ENCODE results near the gene DBF4. TPM values are rescaled to one million over a fixed set of nuclear protein-coding genes. Genes with fewer than 3 reads are reported as not detected.

The DBF4 gene
- total and polyA plus RNA-seq, 2 of the 13 experiments (the other 11 are each of a cell fraction or from before 2014, with no cell fraction given), result 5.0 to 64.4 TPM

DNA sequence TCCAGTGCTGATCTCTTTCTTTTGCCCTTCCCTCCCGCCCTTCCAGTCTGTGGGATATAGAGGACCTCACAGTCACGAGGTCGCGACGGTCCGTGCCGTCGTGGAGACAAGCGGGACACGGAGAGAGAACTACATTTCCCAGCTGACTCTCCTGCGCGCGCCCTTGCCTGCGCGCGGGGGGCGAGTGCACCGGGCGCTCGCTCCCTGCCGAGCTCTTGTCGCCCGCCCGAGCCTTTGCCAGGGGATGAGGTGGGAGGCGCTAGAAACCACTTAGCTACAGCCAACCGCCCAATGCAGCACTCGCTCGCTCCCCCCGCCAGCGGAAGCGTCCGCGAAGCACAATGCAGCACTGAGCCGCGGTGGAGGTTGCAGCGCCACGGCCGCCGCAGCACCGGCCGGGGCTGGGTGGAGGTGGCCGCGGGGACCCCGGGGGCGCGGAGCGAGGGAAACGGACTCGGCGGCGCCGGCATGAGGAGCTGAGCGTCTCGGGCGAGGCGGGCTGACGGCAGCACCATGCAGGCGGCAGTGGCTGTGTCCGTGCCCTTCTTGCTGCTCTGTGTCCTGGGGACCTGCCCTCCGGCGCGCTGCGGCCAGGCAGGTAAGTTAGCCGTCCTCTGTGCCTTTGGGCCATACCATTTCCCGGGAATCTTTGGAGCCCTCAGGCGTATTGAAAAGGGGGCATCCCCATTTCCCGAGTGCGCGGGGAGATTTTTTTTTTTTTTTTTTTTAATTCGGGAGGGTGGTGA lies 57.8 kb downstream of the DBF4 start, which contains the start of gene ADAM22 (continued):
- TF ChIP-seq, protein P1, sequence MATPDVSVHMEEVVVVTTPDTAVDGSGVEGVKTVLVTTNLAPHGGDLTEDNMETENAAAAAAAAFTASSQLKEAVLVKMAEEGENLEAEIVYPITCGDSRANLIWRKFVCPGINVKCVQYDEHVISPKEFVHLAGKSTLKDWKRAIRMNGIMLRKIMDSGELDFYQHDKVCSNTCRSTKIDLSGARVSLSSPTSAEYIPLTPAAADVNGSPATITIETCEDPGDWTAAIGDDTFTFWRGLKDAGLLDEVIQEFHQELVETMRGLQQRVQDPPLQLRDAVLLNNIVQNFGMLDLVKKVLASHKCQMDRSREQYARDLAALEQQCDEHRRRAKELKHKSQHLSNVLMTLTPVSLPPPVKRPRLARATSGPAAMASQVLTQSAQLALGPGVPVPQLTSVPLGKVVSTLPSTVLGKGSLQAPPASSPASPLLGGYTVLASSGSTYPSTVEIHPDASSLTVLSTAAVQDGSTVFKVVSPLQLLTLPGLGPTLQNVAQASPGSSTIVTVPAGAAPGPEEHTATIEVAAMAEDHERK (CRISPR knock-in tag; IDR thresholded peaks at IDR 0.05; ENCODE audit: low read depth), result peak; percentile 58; the same call in 1 of the 2 replicates
- TF ChIP-seq ZNF207 (IDR thresholded peaks at IDR 0.05; ENCODE audit: borderline replicate concordance), result no peak
- TF ChIP-seq ARNTL (CRISPR knock-in tag; IDR thresholded peaks at IDR 0.05), result 0 out of 2 replicates have a peak, but pooled peaks have one; percentile 6
- peak; percentile 75 for TF ChIP-seq ERF (CRISPR knock-in tag; IDR thresholded peaks at IDR 0.05)
- TF ChIP-seq TBX3 (IDR thresholded peaks at IDR 0.05; ENCODE audit: borderline replicate concordance), result 0 out of 2 replicates have a peak, but pooled peaks have one; percentile 12
- TF ChIP-seq KDM2A (CRISPR knock-in tag; IDR thresholded peaks at IDR 0.05; ENCODE audit: borderline replicate concordance, low read depth), result peak; percentile 57; the same call in 1 of the 2 replicates
- peak; percentile 58; the same call in 1 of the 3 replicates for TF ChIP-seq MXI1 (IDR thresholded peaks at IDR 0.05; ENCODE audit: borderline replicate concordance, low read depth, low read length)
- TF ChIP-seq, protein P2, sequence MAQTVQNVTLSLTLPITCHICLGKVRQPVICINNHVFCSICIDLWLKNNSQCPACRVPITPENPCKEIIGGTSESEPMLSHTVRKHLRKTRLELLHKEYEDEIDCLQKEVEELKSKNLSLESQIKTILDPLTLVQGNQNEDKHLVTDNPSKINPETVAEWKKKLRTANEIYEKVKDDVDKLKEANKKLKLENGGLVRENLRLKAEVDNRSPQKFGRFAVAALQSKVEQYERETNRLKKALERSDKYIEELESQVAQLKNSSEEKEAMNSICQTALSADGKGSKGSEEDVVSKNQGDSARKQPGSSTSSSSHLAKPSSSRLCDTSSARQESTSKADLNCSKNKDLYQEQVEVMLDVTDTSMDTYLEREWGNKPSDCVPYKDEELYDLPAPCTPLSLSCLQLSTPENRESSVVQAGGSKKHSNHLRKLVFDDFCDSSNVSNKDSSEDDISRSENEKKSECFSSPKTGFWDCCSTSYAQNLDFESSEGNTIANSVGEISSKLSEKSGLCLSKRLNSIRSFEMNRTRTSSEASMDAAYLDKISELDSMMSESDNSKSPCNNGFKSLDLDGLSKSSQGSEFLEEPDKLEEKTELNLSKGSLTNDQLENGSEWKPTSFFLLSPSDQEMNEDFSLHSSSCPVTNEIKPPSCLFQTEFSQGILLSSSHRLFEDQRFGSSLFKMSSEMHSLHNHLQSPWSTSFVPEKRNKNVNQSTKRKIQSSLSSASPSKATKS (CRISPR knock-in tag; IDR thresholded peaks at IDR 0.05), result no peak
- 0 out of 2 replicates have a peak, but pooled peaks have one; percentile 86 for TF ChIP-seq ZNF235 (CRISPR knock-in tag; IDR thresholded peaks at IDR 0.05; ENCODE audit: borderline replicate concordance)
- 0 out of 2 replicates have a peak, but pooled peaks have one; percentile 86 for TF ChIP-seq MTF2 (CRISPR knock-in tag; IDR thresholded peaks at IDR 0.05; ENCODE audit: borderline replicate concordance)
- TF ChIP-seq U2AF1 (optimal IDR thresholded peaks at IDR 0.05; ENCODE audit: low read depth, low read length), result peak; percentile 6
- TF ChIP-seq HES4 (CRISPR knock-in tag; IDR thresholded peaks at IDR 0.05; ENCODE audit: borderline replicate concordance), result 0 out of 2 replicates have a peak, but pooled peaks have one; percentile 35
- TF ChIP-seq, protein P3, sequence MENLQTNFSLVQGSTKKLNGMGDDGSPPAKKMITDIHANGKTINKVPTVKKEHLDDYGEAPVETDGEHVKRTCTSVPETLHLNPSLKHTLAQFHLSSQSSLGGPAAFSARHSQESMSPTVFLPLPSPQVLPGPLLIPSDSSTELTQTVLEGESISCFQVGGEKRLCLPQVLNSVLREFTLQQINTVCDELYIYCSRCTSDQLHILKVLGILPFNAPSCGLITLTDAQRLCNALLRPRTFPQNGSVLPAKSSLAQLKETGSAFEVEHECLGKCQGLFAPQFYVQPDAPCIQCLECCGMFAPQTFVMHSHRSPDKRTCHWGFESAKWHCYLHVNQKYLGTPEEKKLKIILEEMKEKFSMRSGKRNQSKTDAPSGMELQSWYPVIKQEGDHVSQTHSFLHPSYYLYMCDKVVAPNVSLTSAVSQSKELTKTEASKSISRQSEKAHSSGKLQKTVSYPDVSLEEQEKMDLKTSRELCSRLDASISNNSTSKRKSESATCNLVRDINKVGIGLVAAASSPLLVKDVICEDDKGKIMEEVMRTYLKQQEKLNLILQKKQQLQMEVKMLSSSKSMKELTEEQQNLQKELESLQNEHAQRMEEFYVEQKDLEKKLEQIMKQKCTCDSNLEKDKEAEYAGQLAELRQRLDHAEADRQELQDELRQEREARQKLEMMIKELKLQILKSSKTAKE (CRISPR knock-in tag; IDR thresholded peaks at IDR 0.05; ENCODE audit: borderline replicate concordance), result peak; percentile 45; the same call in 1 of the 2 replicates
- no peak for TF ChIP-seq ZNF326 (CRISPR knock-in tag; IDR thresholded peaks at IDR 0.05; ENCODE audit: borderline replicate concordance)
- TF ChIP-seq, protein P4, sequence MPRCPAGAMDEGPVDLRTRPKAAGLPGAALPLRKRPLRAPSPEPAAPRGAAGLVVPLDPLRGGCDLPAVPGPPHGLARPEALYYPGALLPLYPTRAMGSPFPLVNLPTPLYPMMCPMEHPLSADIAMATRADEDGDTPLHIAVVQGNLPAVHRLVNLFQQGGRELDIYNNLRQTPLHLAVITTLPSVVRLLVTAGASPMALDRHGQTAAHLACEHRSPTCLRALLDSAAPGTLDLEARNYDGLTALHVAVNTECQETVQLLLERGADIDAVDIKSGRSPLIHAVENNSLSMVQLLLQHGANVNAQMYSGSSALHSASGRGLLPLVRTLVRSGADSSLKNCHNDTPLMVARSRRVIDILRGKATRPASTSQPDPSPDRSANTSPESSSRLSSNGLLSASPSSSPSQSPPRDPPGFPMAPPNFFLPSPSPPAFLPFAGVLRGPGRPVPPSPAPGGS (CRISPR knock-in tag; IDR thresholded peaks at IDR 0.05), result no peak
- 0 out of 2 replicates have a peak, but pooled peaks have one; percentile 42 for TF ChIP-seq STAT5B (CRISPR knock-in tag; IDR thresholded peaks at IDR 0.05)
- peak; percentile 73 for TF ChIP-seq ZFY (CRISPR knock-in tag; IDR thresholded peaks at IDR 0.05)
- TF ChIP-seq, protein P5, sequence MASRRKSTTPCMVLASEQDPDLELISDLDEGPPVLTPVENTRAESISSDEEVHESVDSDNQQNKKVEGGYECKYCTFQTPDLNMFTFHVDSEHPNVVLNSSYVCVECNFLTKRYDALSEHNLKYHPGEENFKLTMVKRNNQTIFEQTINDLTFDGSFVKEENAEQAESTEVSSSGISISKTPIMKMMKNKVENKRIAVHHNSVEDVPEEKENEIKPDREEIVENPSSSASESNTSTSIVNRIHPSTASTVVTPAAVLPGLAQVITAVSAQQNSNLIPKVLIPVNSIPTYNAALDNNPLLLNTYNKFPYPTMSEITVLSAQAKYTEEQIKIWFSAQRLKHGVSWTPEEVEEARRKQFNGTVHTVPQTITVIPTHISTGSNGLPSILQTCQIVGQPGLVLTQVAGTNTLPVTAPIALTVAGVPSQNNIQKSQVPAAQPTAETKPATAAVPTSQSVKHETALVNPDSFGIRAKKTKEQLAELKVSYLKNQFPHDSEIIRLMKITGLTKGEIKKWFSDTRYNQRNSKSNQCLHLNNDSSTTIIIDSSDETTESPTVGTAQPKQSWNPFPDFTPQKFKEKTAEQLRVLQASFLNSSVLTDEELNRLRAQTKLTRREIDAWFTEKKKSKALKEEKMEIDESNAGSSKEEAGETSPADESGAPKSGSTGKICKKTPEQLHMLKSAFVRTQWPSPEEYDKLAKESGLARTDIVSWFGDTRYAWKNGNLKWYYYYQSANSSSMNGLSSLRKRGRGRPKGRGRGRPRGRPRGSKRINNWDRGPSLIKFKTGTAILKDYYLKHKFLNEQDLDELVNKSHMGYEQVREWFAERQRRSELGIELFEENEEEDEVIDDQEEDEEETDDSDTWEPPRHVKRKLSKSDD (CRISPR knock-in tag; IDR thresholded peaks at IDR 0.05; ENCODE audit: low read depth), result 0 out of 2 replicates have a peak, but pooled peaks have one; percentile 25
